Hepatocyte (in vitro differentiated cells): Measurements from ENCODE around the gene KLHL42. TPM values are rescaled to one million over a fixed set of nuclear protein-coding genes. Genes with fewer than 3 reads are reported as not detected.

Experiments used
- DNase-seq: peaks from one replicate; pipeline ENCODE4 v3.0.0-alpha.2; 2016; ENCODE audit warnings: low spot score
- H2AFZ ChIP-seq: fragments of 200-600 bp; sonication (generic); 2 replicates; pipeline ENCODE4 v1.6.0; 2016; ENCODE audit warnings: antibody characterized with exemption, mild to moderate bottlenecking
- H3K27ac ChIP-seq: fragments of 200-600 bp; sonication (generic); 2 replicates; pipeline ENCODE4 v1.5.1; 2016; ENCODE audit warnings: mild to moderate bottlenecking
- H3K27me3 ChIP-seq: fragments of 200-600 bp; sonication (generic); 2 replicates; pipeline ENCODE4 v1.6.1; 2016
- H3K36me3 ChIP-seq: fragments of 200-600 bp; sonication (generic); replicated peaks from 2 replicates; pipeline ENCODE4 v1.5.1; 2016; ENCODE audit warnings: low read depth; ENCODE audit not compliant: insufficient read depth
- H3K4me1 ChIP-seq: fragments of 200-600 bp; sonication (generic); 2 replicates; pipeline ENCODE4 v1.5.1; 2016; ENCODE audit warnings: mild to moderate bottlenecking, moderate library complexity; ENCODE audit not compliant: insufficient read depth
- H3K4me2 ChIP-seq: fragments of 200-600 bp; sonication (generic); 2 replicates; pipeline ENCODE4 v1.6.0; 2016
- H3K4me3 ChIP-seq: fragments of 200-600 bp; sonication (generic); 2 replicates; pipeline ENCODE4 v1.5.1; 2016; ENCODE audit warnings: mild to moderate bottlenecking
- H3K79me2 ChIP-seq: fragments of 200-600 bp; sonication (generic); 2 replicates; pipeline ENCODE4 v1.6.0; 2017; ENCODE audit warnings: mild to moderate bottlenecking
- H3K9me2 ChIP-seq: fragments of 200-600 bp; sonication (generic); replicated peaks from 2 replicates; pipeline ENCODE4 v1.6.0; 2017; ENCODE audit warnings: mild to moderate bottlenecking; ENCODE audit not compliant: insufficient read depth
- H3K9me3 ChIP-seq: fragments of 200-600 bp; sonication (generic); 2 replicates; pipeline ENCODE4 v1.5.1; 2016; ENCODE audit warnings: low read depth, mild to moderate bottlenecking
- H4K20me1 ChIP-seq: fragments of 200-600 bp; sonication (generic); 2 replicates; pipeline ENCODE4 v1.6.0; 2016; ENCODE audit warnings: mild to moderate bottlenecking; ENCODE audit not compliant: insufficient read depth, poor library complexity, severe bottlenecking
- EZH2 ChIP-seq: fragments of 200-600 bp; sonication (generic); IDR thresholded peaks from 2 replicates; pipeline ENCODE4 v1.6.1; 2016; ENCODE audit warnings: antibody characterized with exemption, mild to moderate bottlenecking, borderline replicate concordance
- EZH2phosphoT487 ChIP-seq: fragments of 200-600 bp; sonication (generic); IDR thresholded peaks from one replicate; pipeline ENCODE4 v1.6.1; 2018; ENCODE audit warnings: antibody characterized with exemption, mild to moderate bottlenecking, low read depth, moderate library complexity; ENCODE audit not compliant: unreplicated experiment, severe bottlenecking
- WGBS: methylation state at CpG from one replicate; pipeline ENCODE4 v1.1.6; 2016; ENCODE audit warnings: low lambda C conversion rate; ENCODE audit errors: missing lambda C conversion rate; 5-methylcytosine and 5-hydroxymethylcytosine counted together
- polyA plus RNA-seq: library from polyadenylated mRNA; unstranded; fragments of >200 nt; fragmentation: Nextera tagmentation; extraction: Ambion mirVana; gene quantifications from 2 replicates; pipeline ENCODE4 v1.2.1, GENCODE V29; 2016
- total RNA-seq: library from RNA; depleted of rRNA; stranded (reverse); fragments of >200 nt; gene quantifications from 2 replicates; pipeline ENCODE4 v1.2.3, GENCODE V29; 2014
- TF ChIP-seq, protein P1 (sequence below): fragments of 200-600 bp; sonication (generic); IDR thresholded peaks from 2 replicates; pipeline ENCODE4 v1.5.1; 2016; ENCODE audit warnings: antibody characterized with exemption, mild to moderate bottlenecking; ENCODE audit not compliant: poor library complexity

Gene KLHL42
- total and polyA plus RNA-seq, 2 experiments from 2014 or later, result 13.5 to 14.4 TPM

DNA sequence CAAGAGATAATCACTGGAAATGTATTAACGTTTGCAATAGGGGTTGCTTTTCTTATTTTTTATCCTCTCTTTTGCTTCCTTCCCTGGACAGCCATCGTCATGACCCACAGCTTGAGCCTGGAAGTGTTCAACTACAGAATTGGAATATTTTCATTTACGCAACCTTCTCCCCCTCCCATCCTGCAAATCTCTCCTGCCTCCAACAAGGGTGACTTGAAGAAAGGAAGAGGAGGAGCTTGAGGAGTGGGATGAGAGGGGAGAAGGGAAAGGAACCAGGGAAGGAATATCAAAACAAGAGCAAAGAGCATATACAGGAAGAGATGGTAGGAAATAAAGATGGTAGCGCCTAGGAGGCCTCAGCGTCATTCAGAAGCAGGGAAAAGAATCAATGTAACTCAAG is 1.6 kb downstream of the KLHL42 start:
- Histone ChIP-seq H3K4me1 (peaks cover 16% of the 10 kb centered on the region), H2AFZ (no peak overlapping the region), H3K9me3 (no peaks in the 10 kb centered on the region), H4K20me1 (peaks cover 3% of the 10 kb centered on the region), H3K27ac (peak overlapping the region; percentile 99), H3K4me2 (peak overlapping the region; percentile 99), H3K9me2 (no peaks in the 10 kb centered on the region), H3K36me3 (no peaks in the 10 kb centered on the region), H3K27me3 (no peaks in the 10 kb centered on the region), H3K4me3 (no peak overlapping the region), H3K79me2 (peaks cover 60% of the 10 kb centered on the region)
- 74% methylated on average over 5 of the region's 5 CpGs for WGBS
- DNase-seq, result no peak
- TF ChIP-seq EZH2phosphoT487 (no peak), EZH2 (no peak)
- TF ChIP-seq, protein P1, sequence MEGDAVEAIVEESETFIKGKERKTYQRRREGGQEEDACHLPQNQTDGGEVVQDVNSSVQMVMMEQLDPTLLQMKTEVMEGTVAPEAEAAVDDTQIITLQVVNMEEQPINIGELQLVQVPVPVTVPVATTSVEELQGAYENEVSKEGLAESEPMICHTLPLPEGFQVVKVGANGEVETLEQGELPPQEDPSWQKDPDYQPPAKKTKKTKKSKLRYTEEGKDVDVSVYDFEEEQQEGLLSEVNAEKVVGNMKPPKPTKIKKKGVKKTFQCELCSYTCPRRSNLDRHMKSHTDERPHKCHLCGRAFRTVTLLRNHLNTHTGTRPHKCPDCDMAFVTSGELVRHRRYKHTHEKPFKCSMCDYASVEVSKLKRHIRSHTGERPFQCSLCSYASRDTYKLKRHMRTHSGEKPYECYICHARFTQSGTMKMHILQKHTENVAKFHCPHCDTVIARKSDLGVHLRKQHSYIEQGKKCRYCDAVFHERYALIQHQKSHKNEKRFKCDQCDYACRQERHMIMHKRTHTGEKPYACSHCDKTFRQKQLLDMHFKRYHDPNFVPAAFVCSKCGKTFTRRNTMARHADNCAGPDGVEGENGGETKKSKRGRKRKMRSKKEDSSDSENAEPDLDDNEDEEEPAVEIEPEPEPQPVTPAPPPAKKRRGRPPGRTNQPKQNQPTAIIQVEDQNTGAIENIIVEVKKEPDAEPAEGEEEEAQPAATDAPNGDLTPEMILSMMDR, result no peak

DNA sequence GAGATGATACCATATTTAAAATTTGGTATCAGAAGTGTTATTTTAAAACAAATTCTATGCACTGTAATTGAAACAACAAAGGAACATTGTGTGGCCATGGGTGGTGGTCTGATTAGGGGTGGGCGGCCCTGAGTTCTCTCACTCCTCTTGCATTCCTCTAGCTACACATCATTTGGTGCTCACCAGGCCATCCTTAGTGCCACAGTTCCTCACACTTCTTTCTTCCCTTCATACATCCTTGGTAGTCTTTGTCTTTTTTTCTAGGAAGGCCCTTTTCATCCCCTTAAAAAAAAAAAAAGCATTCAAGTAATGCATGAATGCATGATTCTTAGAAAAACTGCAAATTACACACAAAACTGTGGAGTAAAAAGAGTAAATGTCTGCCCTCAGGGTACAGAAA is 2.4 kb downstream of the KLHL42 start:
- WGBS, result 89% methylated on average over 1 of the region's 1 CpG
- H3K27me3 ChIP-seq, result no peaks in the 10 kb centered on the region
- H3K79me2 ChIP-seq, result peaks cover 67% of the 10 kb centered on the region
- H3K4me1 ChIP-seq, result peaks cover 16% of the 10 kb centered on the region
- TF ChIP-seq EZH2phosphoT487, result no peak
- peak overlapping the region; percentile 99 for H3K4me2 ChIP-seq
- DNase-seq, result no peak
- H3K27ac ChIP-seq, result no peak overlapping the region
- no peaks in the 10 kb centered on the region for H3K36me3 ChIP-seq
- no peak overlapping the region for H3K4me3 ChIP-seq
- no peaks in the 10 kb centered on the region for H3K9me2 ChIP-seq
- H4K20me1 ChIP-seq, result peaks cover 3% of the 10 kb centered on the region
- H3K9me3 ChIP-seq, result no peaks in the 10 kb centered on the region
- H2AFZ ChIP-seq, result no peak overlapping the region

DNA sequence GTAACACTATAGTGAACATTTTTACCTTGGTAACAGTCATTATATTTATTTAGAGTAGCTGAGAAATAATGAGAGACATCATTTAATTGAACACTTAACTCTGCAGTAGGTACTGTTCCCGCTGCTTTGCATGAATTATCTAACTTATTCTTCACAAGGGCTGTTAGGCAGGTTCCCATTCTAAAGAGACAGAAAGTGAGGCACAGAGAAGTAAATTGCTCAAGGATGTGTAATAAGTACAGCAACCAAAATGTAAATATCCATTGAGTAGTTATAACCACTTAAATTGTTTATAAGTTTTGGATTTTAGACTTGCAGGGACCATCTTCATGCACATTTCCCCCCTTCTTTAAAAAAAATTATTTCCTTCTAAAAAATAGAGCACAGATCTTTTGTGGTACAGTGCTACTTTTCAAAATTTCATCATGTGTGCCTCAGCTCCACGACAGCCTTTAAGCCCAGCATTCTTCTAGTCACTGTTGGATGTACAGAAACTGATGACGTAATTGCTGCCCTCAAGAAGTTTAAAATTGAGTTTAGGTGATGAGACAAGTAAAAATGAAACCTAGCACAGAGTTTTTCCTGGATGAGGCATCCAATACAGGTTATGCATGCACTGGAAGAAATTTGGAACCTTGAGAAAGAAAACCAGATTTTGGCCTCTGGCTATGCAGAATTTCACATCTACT is 6.0 kb downstream of the KLHL42 start:
- 92% methylated on average over 3 of the region's 3 CpGs for WGBS
- TF ChIP-seq EZH2phosphoT487 (no peak), EZH2 (no peak)
- TF ChIP-seq, protein P1, result no peak
- H3K4me2 ChIP-seq, result no peak overlapping the region
- H3K9me2 ChIP-seq, result no peaks in the 10 kb centered on the region
- no peak overlapping the region for H3K4me3 ChIP-seq
- H3K9me3 ChIP-seq, result no peaks in the 10 kb centered on the region
- no peak for DNase-seq
- H3K27me3 ChIP-seq, result no peaks in the 10 kb centered on the region
- peaks cover 92% of the 10 kb centered on the region for H3K79me2 ChIP-seq
- H3K27ac ChIP-seq, result no peak overlapping the region
- peaks cover 12% of the 10 kb centered on the region for H3K4me1 ChIP-seq
- H2AFZ ChIP-seq, result no peak overlapping the region
- no peaks in the 10 kb centered on the region for H3K36me3 ChIP-seq
- peaks cover 3% of the 10 kb centered on the region for H4K20me1 ChIP-seq

DNA sequence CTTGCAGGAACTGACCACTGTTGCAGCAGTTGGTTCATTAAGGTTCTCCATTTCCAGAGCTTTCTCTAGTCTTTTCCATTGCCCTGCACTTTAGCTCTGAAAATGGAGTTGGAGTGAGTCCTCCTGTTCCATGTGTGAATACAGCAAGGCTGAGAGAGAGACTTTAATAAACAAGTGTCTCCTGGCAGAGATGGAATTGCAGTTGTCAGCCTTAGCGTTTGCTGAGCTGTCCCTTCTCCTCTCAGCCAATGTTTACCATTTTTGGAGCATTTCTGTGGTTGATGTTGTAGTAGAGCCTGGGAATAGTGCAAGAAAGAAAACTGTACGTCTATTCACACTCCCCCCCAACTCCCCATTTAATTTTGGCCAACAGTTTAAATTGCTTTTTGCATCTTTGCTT is 7.5 kb downstream of the KLHL42 start:
- Histone ChIP-seq H3K27ac (no peak overlapping the region), H3K4me1 (no peaks in the 10 kb centered on the region), H3K4me2 (no peak overlapping the region), H3K4me3 (no peak overlapping the region), H4K20me1 (peaks cover 3% of the 10 kb centered on the region), H3K27me3 (no peaks in the 10 kb centered on the region), H3K36me3 (no peaks in the 10 kb centered on the region), H3K79me2 (peaks cover 77% of the 10 kb centered on the region), H3K9me2 (no peaks in the 10 kb centered on the region), H3K9me3 (no peaks in the 10 kb centered on the region), H2AFZ (no peak overlapping the region)
- no peak for DNase-seq
- TF ChIP-seq EZH2phosphoT487, result no peak
- TF ChIP-seq, protein P1, result no peak
- no peak for TF ChIP-seq EZH2
- 77% methylated on average over 2 of the region's 2 CpGs for WGBS
